Measurements from ENCODE around the gene MAJIN. TPM values are rescaled to one million over a fixed set of nuclear protein-coding genes. Genes with fewer than 3 reads are reported as not detected.

Gene MAJIN
- total RNA-seq, 2 donors from 2014 or later = not detected

GRCh38 chr11:64976651-64977050 lies 4.7 kb upstream of the MAJIN start:
- no peak overlapping the region for H3K27ac Mint-ChIP-seq
- no peaks in the 10 kb centered on the region for H3K9me3 ChIP-seq (ENCODE audit: control insufficient read depth, low read length, poor library complexity, severe bottlenecking)
- ATAC-seq (no peak), DNase-seq (no peak)
- H3K4me3 Mint-ChIP-seq = no peak overlapping the region
- no peaks in the 10 kb centered on the region for H3K4me1 Mint-ChIP-seq
- peaks cover 10% of the 10 kb centered on the region for H3K27me3 Mint-ChIP-seq
- H3K36me3 Mint-ChIP-seq (ENCODE audit: low read depth) = peaks cover 2% of the 10 kb centered on the region

- DNase-seq = no peak
- no peak overlapping the region for H3K27ac Mint-ChIP-seq
- no peaks in the 10 kb centered on the region for H3K36me3 Mint-ChIP-seq (ENCODE audit: low read depth)
- H3K9me3 ChIP-seq (ENCODE audit: control insufficient read depth, low read length, poor library complexity, severe bottlenecking) = no peaks in the 10 kb centered on the region
- no peak overlapping the region for H3K4me3 Mint-ChIP-seq
- H3K27me3 Mint-ChIP-seq = no peaks in the 10 kb centered on the region
- peaks cover 11% of the 10 kb centered on the region for H3K4me1 Mint-ChIP-seq
- no peak for ATAC-seq
Measured at GRCh38 chr11:64974124-64974523, 2.2 kb upstream of the MAJIN start.

- no peaks in the 10 kb centered on the region for H3K9me3 ChIP-seq (ENCODE audit: control insufficient read depth, low read length, poor library complexity, severe bottlenecking)
- Mint-ChIP-seq H3K4me1 (peaks cover 12% of the 10 kb centered on the region), H3K4me3 (peak overlapping the region; percentile 79), H3K27ac (no peak overlapping the region), H3K36me3 (ENCODE audit: low read depth) (peaks cover 2% of the 10 kb centered on the region), H3K27me3 (no peaks in the 10 kb centered on the region)
- DNase-seq (no peak), ATAC-seq (no peak)
Measured at GRCh38 chr11:64970731-64971151, 1.2 kb downstream of the MAJIN start.

GRCh38 chr11:64969209-64969608 lies 2.7 kb downstream of the MAJIN start:
- H3K4me3 Mint-ChIP-seq = no peak overlapping the region
- H3K36me3 Mint-ChIP-seq (ENCODE audit: low read depth) = peaks cover 2% of the 10 kb centered on the region
- peaks cover 14% of the 10 kb centered on the region for H3K4me1 Mint-ChIP-seq
- peak overlapping the region; percentile 87 for H3K27ac Mint-ChIP-seq
- H3K27me3 Mint-ChIP-seq = no peaks in the 10 kb centered on the region
- H3K9me3 ChIP-seq (ENCODE audit: control insufficient read depth, low read length, poor library complexity, severe bottlenecking) = no peaks in the 10 kb centered on the region
- ATAC-seq (no peak), DNase-seq (no peak)

GRCh38 chr11:64967375-64967774 lies 4.5 kb downstream of the MAJIN start:
- Mint-ChIP-seq H3K4me3 (no peak overlapping the region), H3K4me1 (peaks cover 14% of the 10 kb centered on the region), H3K36me3 (ENCODE audit: low read depth) (peaks cover 2% of the 10 kb centered on the region), H3K27ac (no peak overlapping the region), H3K27me3 (peaks cover 6% of the 10 kb centered on the region)
- no peak for ATAC-seq
- no peak for DNase-seq
- H3K9me3 ChIP-seq (ENCODE audit: control insufficient read depth, low read length, poor library complexity, severe bottlenecking) = no peaks in the 10 kb centered on the region

- Mint-ChIP-seq H3K36me3 (ENCODE audit: low read depth) (peaks cover 2% of the 10 kb centered on the region), H3K4me1 (peaks cover 2% of the 10 kb centered on the region)
- no peak for DNase-seq
Measured at GRCh38 chr11:64963072-64963631, 8.8 kb downstream of the MAJIN start.

GRCh38 chr11:64960719-64961118 lies 11.2 kb downstream of the MAJIN start:
- DNase-seq (no peak), ATAC-seq (no peak)
- no peak overlapping the region for H3K27ac Mint-ChIP-seq
- H3K27me3 Mint-ChIP-seq = peaks cover 15% of the 10 kb centered on the region
- H3K4me3 Mint-ChIP-seq = no peak overlapping the region
- no peaks in the 10 kb centered on the region for H3K36me3 Mint-ChIP-seq (ENCODE audit: low read depth)
- H3K9me3 ChIP-seq (ENCODE audit: control insufficient read depth, low read length, poor library complexity, severe bottlenecking) = no peaks in the 10 kb centered on the region
- peaks cover 2% of the 10 kb centered on the region for H3K4me1 Mint-ChIP-seq

More at GRCh38 chr11:64963072-64963631, 8.8 kb downstream of the MAJIN start:
- no peak for ATAC-seq
- Mint-ChIP-seq H3K27me3 (peaks cover 15% of the 10 kb centered on the region), H3K27ac (no peak overlapping the region), H3K4me3 (no peak overlapping the region)
- H3K9me3 ChIP-seq (ENCODE audit: control insufficient read depth, low read length, poor library complexity, severe bottlenecking) = no peaks in the 10 kb centered on the region

- Mint-ChIP-seq H3K27me3 (peaks cover 15% of the 10 kb centered on the region), H3K36me3 (ENCODE audit: low read depth) (no peaks in the 10 kb centered on the region), H3K27ac (no peak overlapping the region), H3K4me1 (no peaks in the 10 kb centered on the region), H3K4me3 (no peak overlapping the region)
- DNase-seq = no peak
- H3K9me3 ChIP-seq (ENCODE audit: control insufficient read depth, low read length, poor library complexity, severe bottlenecking) = no peaks in the 10 kb centered on the region
- no peak for ATAC-seq
Measured at GRCh38 chr11:64959498-64959897, 12.4 kb downstream of the MAJIN start.

GRCh38 chr11:64954201-64954600 lies 17.7 kb downstream of the MAJIN start:
- Mint-ChIP-seq H3K4me3 (no peak overlapping the region), H3K27ac (no peak overlapping the region), H3K4me1 (no peaks in the 10 kb centered on the region), H3K36me3 (ENCODE audit: low read depth) (no peaks in the 10 kb centered on the region), H3K27me3 (peaks cover 16% of the 10 kb centered on the region)
- DNase-seq (no peak), ATAC-seq (no peak)
- H3K9me3 ChIP-seq (ENCODE audit: control insufficient read depth, low read length, poor library complexity, severe bottlenecking) = no peaks in the 10 kb centered on the region

- no peak overlapping the region for H3K27ac Mint-ChIP-seq
- peaks cover 16% of the 10 kb centered on the region for H3K27me3 Mint-ChIP-seq
- H3K9me3 ChIP-seq (ENCODE audit: control insufficient read depth, low read length, poor library complexity, severe bottlenecking) = no peaks in the 10 kb centered on the region
- no peak overlapping the region for H3K4me3 Mint-ChIP-seq
- DNase-seq (no peak), ATAC-seq (no peak)
- no peaks in the 10 kb centered on the region for H3K4me1 Mint-ChIP-seq
- no peaks in the 10 kb centered on the region for H3K36me3 Mint-ChIP-seq (ENCODE audit: low read depth)
Measured at GRCh38 chr11:64951529-64951928, 20.4 kb downstream of the MAJIN start.

GRCh38 chr11:64947208-64947814 lies 24.6 kb downstream of the MAJIN start:
- H3K36me3 Mint-ChIP-seq (ENCODE audit: low read depth) = no peaks in the 10 kb centered on the region
- peaks cover 23% of the 10 kb centered on the region for H3K27me3 Mint-ChIP-seq
- DNase-seq (no peak), ATAC-seq (no peak)
- no peaks in the 10 kb centered on the region for H3K4me1 Mint-ChIP-seq
- no peaks in the 10 kb centered on the region for H3K9me3 ChIP-seq (ENCODE audit: control insufficient read depth, low read length, poor library complexity, severe bottlenecking)
- no peak overlapping the region for H3K4me3 Mint-ChIP-seq
- H3K27ac Mint-ChIP-seq = no peak overlapping the region

GRCh38 chr11:64936539-64936938 lies 35.4 kb downstream of the MAJIN start:
- DNase-seq = no peak
- H3K9me3 ChIP-seq (ENCODE audit: control insufficient read depth, low read length, poor library complexity, severe bottlenecking) = no peaks in the 10 kb centered on the region
- no peak for ATAC-seq
- H3K4me1 Mint-ChIP-seq = no peaks in the 10 kb centered on the region
- no peaks in the 10 kb centered on the region for H3K36me3 Mint-ChIP-seq (ENCODE audit: low read depth)
- peaks cover 11% of the 10 kb centered on the region for H3K27me3 Mint-ChIP-seq
- no peak overlapping the region for H3K27ac Mint-ChIP-seq
- no peak overlapping the region for H3K4me3 Mint-ChIP-seq

- ATAC-seq (no peak), DNase-seq (no peak)
- peaks cover 8% of the 10 kb centered on the region for H3K27me3 Mint-ChIP-seq
- H3K4me1 Mint-ChIP-seq = no peaks in the 10 kb centered on the region
- no peaks in the 10 kb centered on the region for H3K36me3 Mint-ChIP-seq (ENCODE audit: low read depth)
- no peak within 1 kb of the TSS for H3K4me3 Mint-ChIP-seq
- no peak within 1 kb of the TSS for H3K27ac Mint-ChIP-seq
- no peaks in the 10 kb centered on the region for H3K9me3 ChIP-seq (ENCODE audit: control insufficient read depth, low read length, poor library complexity, severe bottlenecking)
Measured at GRCh38 chr11:64935359-64936081, 36.4 kb downstream of the MAJIN start, which contains the start of gene GPHA2. Gene GPHA2, minus strand, starts transcription at chr11:64935893. Its CDS starts 433 bp downstream, at chr11:64935460.

All from T-helper 17 cell (primary cell).